Measurements from ENCODE around the gene ADAMTS6.
"Not testable (repeated sequence)": the region's sequence is repeated elsewhere in the genome, so short reads cannot be mapped to it uniquely, and the experiment has no call there.

Gene ADAMTS6

GRCh38 chr5:65359569-65359968 lies 122.2 kb downstream of the ADAMTS6 start:
- DNase-seq: no peak

DNA sequence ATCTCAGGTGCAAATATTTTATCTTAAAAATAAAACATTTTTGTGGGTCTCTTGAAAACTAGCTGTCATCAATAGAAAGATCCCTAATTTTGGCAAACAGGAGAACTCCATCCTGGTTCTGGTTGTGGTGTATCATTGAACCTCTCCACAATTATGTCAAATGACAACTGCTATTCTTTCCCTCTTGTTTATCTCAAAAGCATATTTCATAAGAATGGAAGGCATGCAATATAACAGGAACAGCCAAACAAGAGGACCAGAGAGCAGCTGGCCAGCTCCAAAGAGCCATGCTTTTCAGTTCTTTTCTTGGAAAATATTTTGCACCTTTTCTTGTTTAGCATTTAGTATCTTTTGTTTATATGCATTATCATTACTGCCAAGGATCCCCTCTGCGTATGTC lies 125.4 kb downstream of the ADAMTS6 start:
- no peak for DNase-seq

- no peak for DNase-seq
Measured at GRCh38 chr5:65355301-65355700, 126.4 kb downstream of the ADAMTS6 start.

- DNase-seq: peak; percentile 6
Measured at GRCh38 chr5:65341835-65342234, 139.9 kb downstream of the ADAMTS6 start.

DNA sequence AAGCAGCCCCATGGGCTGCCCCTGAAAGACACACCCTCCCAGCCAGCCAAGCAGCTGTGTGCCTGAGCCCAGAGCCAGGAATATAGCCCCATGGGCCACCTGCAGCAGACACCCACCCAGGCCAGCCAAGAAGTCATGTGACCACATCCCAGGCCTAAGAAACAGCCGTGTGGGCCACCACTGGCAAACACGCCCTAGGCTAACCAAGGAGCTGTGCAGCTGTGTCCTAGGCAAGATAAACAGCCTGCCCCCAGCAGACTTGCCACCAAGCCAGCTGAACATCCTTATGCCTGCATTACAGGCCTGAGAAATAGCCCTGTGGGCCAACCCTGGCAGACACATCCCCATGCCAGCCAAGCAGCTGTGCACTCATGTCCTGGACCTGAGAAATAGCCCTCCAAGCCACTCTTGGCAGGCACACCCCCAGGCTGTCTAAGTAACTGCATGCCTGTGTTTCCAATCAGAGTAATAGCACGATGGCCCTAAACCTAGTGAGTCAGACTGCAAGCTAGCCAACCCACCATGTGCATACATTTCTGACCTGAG lies 143.0 kb downstream of the ADAMTS6 start:
- no peak for DNase-seq

DNA sequence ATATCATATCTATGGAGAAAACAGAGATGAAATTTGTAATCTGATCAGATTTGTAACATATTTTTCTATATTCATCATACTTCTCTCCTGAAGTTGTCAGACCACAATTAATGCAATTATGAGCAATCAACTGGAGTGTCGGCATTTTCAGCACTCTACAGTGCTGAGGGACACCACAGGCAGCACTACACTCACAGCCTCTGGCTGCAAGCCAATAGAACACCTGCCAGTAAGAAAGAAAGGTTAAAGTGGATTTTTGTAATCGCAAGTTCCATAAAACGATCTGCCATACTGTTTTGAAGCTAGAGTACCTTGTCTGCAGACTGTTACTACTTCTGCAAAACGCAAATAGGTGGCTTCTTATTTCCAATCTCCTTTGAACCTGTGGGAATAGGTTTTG lies 147.6 kb downstream of the ADAMTS6 start:
- peak; percentile 80 for DNase-seq

DNA sequence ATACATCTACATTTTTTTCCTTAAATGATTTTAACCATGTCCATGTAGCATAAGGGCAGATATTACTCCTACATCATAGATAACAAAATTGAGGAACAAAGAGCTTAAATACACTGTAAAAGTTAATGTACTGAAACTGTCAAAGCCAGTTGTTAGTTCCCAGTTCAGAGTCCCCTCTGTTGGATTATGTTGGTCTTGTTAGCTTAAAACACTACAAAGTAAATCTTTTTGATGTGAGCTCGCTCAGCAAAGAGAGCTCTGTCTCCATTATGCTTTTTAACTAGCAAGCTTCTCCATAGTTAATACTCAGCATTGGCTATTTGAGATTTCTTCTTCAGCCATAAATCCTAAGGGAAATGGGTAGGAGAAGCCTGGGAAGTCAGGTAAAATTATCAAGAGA lies 149.1 kb downstream of the ADAMTS6 start:
- no peak for DNase-seq

DNA sequence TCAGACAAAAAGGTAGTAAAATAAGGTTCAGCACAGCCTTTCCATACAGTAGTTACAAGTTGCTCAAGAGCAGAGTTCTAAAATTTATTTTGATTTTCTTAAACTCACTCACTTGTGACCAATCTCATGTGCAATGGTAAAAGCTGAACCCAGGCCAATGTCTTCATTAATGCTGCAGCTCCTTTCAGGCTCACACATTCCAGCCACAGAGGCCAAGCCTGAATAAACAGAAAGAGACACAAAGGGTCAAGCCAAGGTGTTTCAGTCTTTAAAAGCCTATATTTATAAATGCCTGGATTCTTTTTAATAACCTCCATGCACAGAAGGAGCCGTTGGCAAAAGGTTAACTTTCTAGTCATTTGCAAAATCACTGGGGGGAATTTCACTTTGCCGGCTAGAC lies 152.5 kb downstream of the ADAMTS6 start:
- no peak for DNase-seq

DNA sequence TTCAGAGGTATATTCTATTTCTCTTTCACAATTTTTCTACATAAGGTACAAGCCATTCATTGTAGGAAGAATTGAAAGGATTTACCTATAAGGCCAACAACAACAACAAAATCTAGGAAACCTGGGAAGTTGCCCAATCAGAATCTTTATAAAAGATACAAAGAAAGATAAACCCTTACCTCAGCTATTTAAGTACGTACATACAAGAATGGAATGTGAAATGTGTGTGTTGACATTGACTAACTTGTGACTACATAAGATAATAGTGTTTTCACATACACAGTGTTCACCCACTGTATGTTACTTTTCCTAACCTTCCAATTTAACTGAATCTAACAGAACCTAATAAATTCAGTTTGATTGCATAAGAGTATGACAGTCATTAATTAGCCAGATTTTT lies 154.1 kb downstream of the ADAMTS6 start:
- DNase-seq: no peak

GRCh38 chr5:65326922-65327321 lies 154.8 kb downstream of the ADAMTS6 start:
- peak; percentile 5 for DNase-seq

- DNase-seq: no peak
Measured at GRCh38 chr5:65324226-65324625, 157.5 kb downstream of the ADAMTS6 start.

DNA sequence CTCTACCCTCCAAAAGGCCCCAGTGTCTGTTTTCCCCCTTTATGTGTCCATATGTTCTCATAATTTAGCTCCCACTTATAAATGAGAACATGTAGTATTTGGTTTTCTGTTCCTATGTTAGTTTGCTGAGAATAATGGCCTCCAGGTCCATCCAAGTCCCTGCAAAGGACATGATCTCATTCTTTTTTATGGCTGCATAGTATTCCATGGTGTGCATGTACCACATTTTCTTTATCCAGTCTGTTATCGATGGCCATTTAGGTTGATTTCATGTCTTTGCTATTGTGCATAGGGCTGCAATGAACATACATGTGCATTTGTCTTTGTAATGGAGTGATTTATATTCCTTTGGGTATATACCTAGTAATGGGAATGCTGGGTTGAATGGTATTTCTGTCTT lies 161.0 kb downstream of the ADAMTS6 start:
- not testable (repeated sequence) for DNase-seq

DNA sequence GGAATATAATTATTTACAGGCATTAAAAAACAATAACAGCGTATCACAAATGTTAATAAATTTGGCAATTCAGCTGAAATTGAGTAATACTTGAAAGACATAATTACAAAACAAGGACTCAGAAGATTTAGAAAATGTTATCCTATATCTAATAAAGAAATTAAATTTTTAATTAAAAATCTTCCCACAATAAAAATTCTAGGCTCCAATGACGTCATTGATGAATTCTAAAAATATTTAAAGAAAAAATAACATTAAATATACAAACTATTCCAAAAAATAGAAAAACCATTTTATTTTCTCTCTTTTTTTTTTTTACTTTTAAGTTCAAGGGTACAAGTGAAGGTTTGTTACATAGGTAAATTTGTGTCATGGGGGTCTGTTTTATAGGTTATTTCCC lies 161.5 kb downstream of the ADAMTS6 start:
- DNase-seq: no peak

DNA sequence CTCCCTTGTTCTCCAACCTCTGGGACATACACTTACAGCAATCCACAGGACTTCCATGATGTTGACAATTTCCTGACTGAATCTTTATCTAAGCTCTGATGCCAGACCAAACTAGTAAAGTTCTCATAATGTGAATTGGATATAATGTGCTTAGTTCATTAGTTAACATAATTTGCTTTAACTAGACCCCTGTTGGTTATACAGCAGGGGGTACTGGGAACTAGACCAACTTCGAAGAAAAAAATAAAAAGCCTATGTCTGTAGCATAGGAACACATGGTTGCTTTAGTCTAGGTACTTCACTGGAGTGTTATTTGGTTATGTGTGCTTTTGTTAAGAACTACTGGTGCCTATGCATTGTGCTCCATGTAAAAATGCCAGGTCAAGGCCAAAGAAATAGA lies 173.8 kb downstream of the ADAMTS6 start:
- no peak for DNase-seq

DNA sequence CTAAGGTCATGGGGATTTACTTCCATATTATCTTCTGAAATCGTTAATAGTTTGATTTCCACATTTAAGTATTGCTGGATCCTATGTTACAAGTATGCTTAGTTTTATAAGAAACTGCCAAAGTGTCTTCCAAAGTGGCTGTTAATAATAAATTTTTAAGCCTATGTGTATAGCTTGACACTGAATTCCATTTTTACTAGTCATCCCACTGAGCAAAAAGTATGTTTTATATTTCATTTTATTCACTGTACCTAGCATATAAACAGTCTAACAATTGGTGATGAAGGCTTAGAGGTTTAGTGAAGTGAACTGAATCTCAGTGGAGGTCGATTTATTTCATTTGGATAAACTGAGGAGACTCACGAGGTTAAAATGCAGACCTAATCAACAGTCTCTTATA lies 174.6 kb downstream of the ADAMTS6 start:
- DNase-seq: no peak

GRCh38 chr5:65305913-65306312 lies 175.8 kb downstream of the ADAMTS6 start:
- peak; percentile 15 for DNase-seq

- DNase-seq: no peak
Measured at GRCh38 chr5:65299861-65300260, 181.9 kb downstream of the ADAMTS6 start.

DNA sequence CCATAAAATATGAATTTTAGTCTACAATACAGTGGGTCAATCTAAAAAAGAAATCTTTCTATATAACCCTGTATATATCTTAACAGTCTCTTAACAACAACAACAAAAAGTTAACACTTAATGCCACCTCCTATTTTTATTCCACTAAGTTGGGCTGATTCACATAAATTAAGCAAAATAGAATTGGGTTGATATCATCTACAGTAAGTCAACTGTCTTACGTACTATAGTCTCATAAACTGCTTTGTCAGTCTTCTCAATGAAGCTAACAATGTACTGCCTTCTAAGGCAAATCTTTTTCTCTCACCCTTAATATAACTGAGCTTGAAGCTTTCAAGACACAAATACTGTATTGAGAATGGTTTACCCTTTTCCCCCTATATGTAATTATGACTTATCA lies 185.7 kb downstream of the ADAMTS6 start:
- no peak for DNase-seq

- DNase-seq: no peak
Measured at GRCh38 chr5:65292196-65292595, 189.5 kb downstream of the ADAMTS6 start.

- DNase-seq: no peak
Measured at GRCh38 chr5:65290677-65291076, 191.0 kb downstream of the ADAMTS6 start.

GRCh38 chr5:65288657-65289056 lies 193.1 kb downstream of the ADAMTS6 start:
- DNase-seq: peak; percentile 49

- no peak for DNase-seq
Measured at GRCh38 chr5:65279603-65280002, 202.1 kb downstream of the ADAMTS6 start.

DNA sequence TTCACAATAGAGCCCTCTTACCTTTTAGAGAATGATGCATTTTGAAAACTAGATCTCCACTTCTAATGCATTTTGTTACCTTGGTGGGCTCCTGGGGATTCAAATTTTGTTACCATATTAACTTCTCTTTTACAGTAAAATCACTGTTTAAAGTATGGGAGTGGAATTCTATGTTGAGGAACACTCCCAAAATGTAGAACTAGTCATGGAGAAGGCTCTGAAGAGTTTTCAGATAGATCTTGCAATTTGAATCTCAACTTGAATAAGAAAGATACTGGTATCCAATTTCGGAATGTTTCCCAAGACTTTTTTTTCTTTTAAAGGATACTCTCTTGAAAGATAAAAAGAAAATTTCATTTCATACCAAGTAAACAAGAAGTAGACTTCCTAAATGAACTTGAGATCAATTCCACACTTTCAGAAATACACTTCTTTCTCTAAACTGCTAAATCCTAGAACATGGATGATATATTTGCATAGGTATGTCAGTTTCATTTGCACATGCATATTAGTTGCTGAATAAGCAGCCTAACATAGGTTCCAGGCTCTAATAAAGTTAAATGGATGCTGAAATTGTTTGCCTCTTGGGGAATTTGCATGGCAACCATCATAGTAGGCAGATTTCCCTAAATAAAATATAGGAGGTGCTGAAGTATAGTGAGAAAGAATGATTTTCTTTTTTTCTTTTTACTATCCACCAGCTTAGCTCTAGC lies 205.4 kb downstream of the ADAMTS6 start:
- DNase-seq: no peak

DNA sequence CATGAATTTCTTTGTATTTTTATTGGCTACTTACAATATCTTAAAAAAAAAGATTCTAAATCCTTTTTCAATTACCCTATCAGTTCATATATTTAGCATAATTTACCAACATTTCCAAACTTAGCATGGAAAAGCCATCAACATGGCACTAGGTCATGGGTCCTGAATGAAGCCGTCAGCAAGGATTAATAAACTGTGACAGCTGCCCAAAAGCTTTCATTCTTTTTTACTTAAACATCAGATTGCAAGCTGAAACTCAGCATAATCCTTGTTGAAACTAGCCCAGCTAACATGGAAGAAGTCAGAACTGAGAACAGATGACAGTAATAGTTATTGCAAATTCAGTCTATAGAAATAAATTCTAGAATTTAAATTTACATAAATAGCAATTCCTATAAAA lies 209.8 kb downstream of the ADAMTS6 start:
- no peak for DNase-seq

GRCh38 chr5:65268525-65268924 lies 213.2 kb downstream of the ADAMTS6 start:
- no peak for DNase-seq

Data from DMS53 (cell line).